DOHH2 (cell line): ENCODE results near the gene ARHGAP24.
A peak's percentile ranks its signal among the peaks of the same experiment; 100 is the strongest.

Experiments
- H3F3A ChIP-seq: fragments of 200-600 bp; sonication (generic), shearing (Covaris generic); 2 replicates; pipeline ENCODE4 v1.6.0; 2016; ENCODE audit warnings: antibody characterized with exemption, mild to moderate bottlenecking; ENCODE audit not compliant: control insufficient read depth, insufficient read depth
- H3K27ac ChIP-seq: fragments of 200-600 bp; sonication (generic); 2 replicates; pipeline ENCODE4 v1.5.1; 2014; ENCODE audit warnings: low read depth, mild to moderate bottlenecking, low read length, moderate library complexity
- H3K27me3 ChIP-seq: fragments of 200-600 bp; sonication (generic); 2 replicates; pipeline ENCODE4 v1.6.1; 2014; ENCODE audit warnings: mild to moderate bottlenecking, low read length, mixed read lengths; ENCODE audit not compliant: control insufficient read depth
- H3K36me3 ChIP-seq: fragments of 200-600 bp; sonication (generic); 2 replicates; pipeline ENCODE4 v1.6.1; 2014; ENCODE audit warnings: mild to moderate bottlenecking, low read length, moderate library complexity, mixed read lengths; ENCODE audit not compliant: control insufficient read depth
- H3K4me1 ChIP-seq: fragments of 200-600 bp; sonication (generic); 2 replicates; pipeline ENCODE4 v1.6.1; 2014; ENCODE audit warnings: mild to moderate bottlenecking, low read length, mixed read lengths; ENCODE audit not compliant: control insufficient read depth
- H3K4me2 ChIP-seq: fragments of 200-600 bp; sonication (generic); 2 replicates; pipeline ENCODE4 v1.6.0; 2014; ENCODE audit warnings: mild to moderate bottlenecking, low read length, moderate library complexity
- H3K4me3 ChIP-seq: fragments of 200-600 bp; sonication (generic); 2 replicates; pipeline ENCODE4 v1.5.1; 2014; ENCODE audit warnings: mild to moderate bottlenecking, low read length, mixed read lengths
- H3K79me2 ChIP-seq: fragments of 200-600 bp; sonication (generic); 2 replicates; pipeline ENCODE4 v1.6.1; 2014; ENCODE audit warnings: mild to moderate bottlenecking, low read length, mixed read lengths; ENCODE audit not compliant: control insufficient read depth
- H3K9me2 ChIP-seq: fragments of 200-600 bp; sonication (generic); replicated peaks from 2 replicates; pipeline ENCODE4 v1.6.1; 2014; ENCODE audit warnings: mild to moderate bottlenecking, low read length, mixed read lengths; ENCODE audit not compliant: control insufficient read depth
- H3K9me3 ChIP-seq: fragments of 200-600 bp; sonication (generic); 2 replicates; pipeline ENCODE4 v1.6.1; 2014; ENCODE audit warnings: antibody characterized with exemption, low read length, mixed read lengths; ENCODE audit not compliant: control insufficient read depth, insufficient read depth
- H4K20me1 ChIP-seq: fragments of 200-600 bp; sonication (generic); 2 replicates; pipeline ENCODE4 v1.6.0; 2014; ENCODE audit warnings: low read depth, mild to moderate bottlenecking, antibody characterized with exemption, low read length, moderate library complexity; ENCODE audit not compliant: control insufficient read depth, insufficient read depth
- CTCF ChIP-seq: fragments of 200-600 bp; sonication (generic); IDR thresholded peaks from one replicate; pipeline ENCODE4 v1.5.1; 2014; ENCODE audit warnings: antibody characterized with exemption, mild to moderate bottlenecking, low read depth, low read length; ENCODE audit not compliant: poor library complexity, severe bottlenecking
- EZH2phosphoT487 ChIP-seq: fragments of 200-600 bp; sonication (generic); IDR thresholded peaks from 2 replicates; pipeline ENCODE4 v1.6.1; 2017; ENCODE audit warnings: borderline replicate concordance, mild to moderate bottlenecking, antibody characterized with exemption, low read length, moderate library complexity, mixed read lengths

Gene ARHGAP24

GRCh38 chr4:85724791-85725563, 250.0 kb downstream of the ARHGAP24 start:
- Histone ChIP-seq H3K4me2 (peak overlapping the region; percentile 90), H3K9me2 (no peaks in the 10 kb centered on the region), H3K4me3 (peak overlapping the region; percentile 68), H3K79me2 (no peaks in the 10 kb centered on the region), H3K36me3 (peaks cover 6% of the 10 kb centered on the region), H3K4me1 (peaks cover 29% of the 10 kb centered on the region), H3K27me3 (no peaks in the 10 kb centered on the region), H4K20me1 (no peaks in the 10 kb centered on the region), H3F3A (0 out of 2 replicates have a peak, but pooled peaks cover 2% of the 10 kb centered on the region), H3K27ac (peak overlapping the region; percentile 88), H3K9me3 (no peaks in the 10 kb centered on the region)
- TF ChIP-seq EZH2phosphoT487 = no peak
- TF ChIP-seq CTCF = no peak

DNA sequence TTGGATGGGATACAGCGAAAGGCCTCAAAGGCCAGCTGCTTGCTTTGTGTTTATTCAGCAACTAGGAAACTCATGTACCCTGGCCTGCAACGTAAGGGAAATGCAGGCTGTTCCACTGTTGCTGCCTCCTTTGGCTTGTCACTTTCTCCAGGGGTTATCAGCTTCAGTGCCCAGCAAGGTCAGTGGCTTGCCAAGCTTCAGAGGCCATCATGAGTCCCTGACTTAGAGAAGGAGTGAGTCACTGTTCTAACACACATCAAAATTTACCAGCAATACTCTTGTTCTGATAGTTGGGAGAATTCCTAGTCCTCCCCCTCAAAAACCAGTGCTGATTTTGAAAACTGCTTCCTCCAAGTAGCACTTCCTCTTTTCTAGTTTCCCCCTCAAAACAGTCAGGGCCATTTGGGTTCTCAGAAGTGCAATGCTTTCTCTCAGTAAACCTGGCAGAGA, 250.8 kb downstream of the ARHGAP24 start:
- Histone ChIP-seq H3K4me3 (peak overlapping the region; percentile 68), H3K9me2 (no peaks in the 10 kb centered on the region), H3K27ac (peak overlapping the region; percentile 88), H3K4me2 (peak overlapping the region; percentile 90), H3K4me1 (peaks cover 29% of the 10 kb centered on the region), H3K27me3 (no peaks in the 10 kb centered on the region), H3K9me3 (no peaks in the 10 kb centered on the region), H4K20me1 (no peaks in the 10 kb centered on the region), H3K79me2 (no peaks in the 10 kb centered on the region), H3K36me3 (peaks cover 6% of the 10 kb centered on the region), H3F3A (0 out of 2 replicates have a peak, but pooled peaks cover 2% of the 10 kb centered on the region)
- TF ChIP-seq EZH2phosphoT487 = no peak
- no peak for TF ChIP-seq CTCF

- H3K9me2 ChIP-seq = no peaks in the 10 kb centered on the region
- H3K4me1 ChIP-seq = peaks cover 29% of the 10 kb centered on the region
- H4K20me1 ChIP-seq = no peaks in the 10 kb centered on the region
- H3K79me2 ChIP-seq = no peaks in the 10 kb centered on the region
- H3K4me2 ChIP-seq = peak overlapping the region; percentile 90
- peak overlapping the region; percentile 88 for H3K27ac ChIP-seq
- H3K27me3 ChIP-seq = no peaks in the 10 kb centered on the region
- TF ChIP-seq EZH2phosphoT487 (no peak), CTCF (no peak)
- no peaks in the 10 kb centered on the region for H3K9me3 ChIP-seq
- 0 out of 2 replicates have a peak, but pooled peaks cover 2% of the 10 kb centered on the region for H3F3A ChIP-seq
- peaks cover 6% of the 10 kb centered on the region for H3K36me3 ChIP-seq
- H3K4me3 ChIP-seq = peak overlapping the region; percentile 68
Measured at GRCh38 chr4:85726555-85726954, 251.6 kb downstream of the ARHGAP24 start.
